ENCODE data around the gene SEC14L6.

Gene SEC14L6

GRCh38 chr22:30492144-30492543, 54.4 kb downstream of the SEC14L6 start:
- no peak for DNase-seq

GRCh38 chr22:30491381-30491780, 55.2 kb downstream of the SEC14L6 start:
- no peak for DNase-seq

- no peak for DNase-seq
Measured at GRCh38 chr22:30490399-30490798, 56.1 kb downstream of the SEC14L6 start.

- DNase-seq, result no peak
Measured at GRCh38 chr22:30488121-30488520, 58.4 kb downstream of the SEC14L6 start.

- no peak for DNase-seq
Measured at GRCh38 chr22:30486661-30487115, 59.9 kb downstream of the SEC14L6 start.

DNA sequence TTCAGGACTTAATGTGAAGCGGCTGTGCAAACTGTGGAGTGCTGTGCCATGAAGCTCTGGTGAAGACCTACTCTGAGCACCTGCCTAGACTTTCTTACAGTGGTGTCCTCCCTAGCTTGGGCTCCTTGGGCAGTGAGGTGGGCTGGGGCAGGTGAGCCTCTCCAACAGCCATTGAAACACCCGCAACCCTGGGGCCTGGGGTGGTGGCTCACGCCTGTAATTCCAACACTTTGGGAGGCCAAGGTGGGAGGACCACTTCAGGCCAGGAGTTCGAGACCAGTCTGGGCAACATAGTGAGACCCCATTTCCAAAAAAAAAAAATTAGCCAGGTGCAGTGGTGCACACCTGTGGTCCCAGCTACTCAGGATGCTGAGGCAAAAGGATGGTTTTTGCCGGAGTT, 60.4 kb downstream of the SEC14L6 start:
- DNase-seq, result no peak

DNA sequence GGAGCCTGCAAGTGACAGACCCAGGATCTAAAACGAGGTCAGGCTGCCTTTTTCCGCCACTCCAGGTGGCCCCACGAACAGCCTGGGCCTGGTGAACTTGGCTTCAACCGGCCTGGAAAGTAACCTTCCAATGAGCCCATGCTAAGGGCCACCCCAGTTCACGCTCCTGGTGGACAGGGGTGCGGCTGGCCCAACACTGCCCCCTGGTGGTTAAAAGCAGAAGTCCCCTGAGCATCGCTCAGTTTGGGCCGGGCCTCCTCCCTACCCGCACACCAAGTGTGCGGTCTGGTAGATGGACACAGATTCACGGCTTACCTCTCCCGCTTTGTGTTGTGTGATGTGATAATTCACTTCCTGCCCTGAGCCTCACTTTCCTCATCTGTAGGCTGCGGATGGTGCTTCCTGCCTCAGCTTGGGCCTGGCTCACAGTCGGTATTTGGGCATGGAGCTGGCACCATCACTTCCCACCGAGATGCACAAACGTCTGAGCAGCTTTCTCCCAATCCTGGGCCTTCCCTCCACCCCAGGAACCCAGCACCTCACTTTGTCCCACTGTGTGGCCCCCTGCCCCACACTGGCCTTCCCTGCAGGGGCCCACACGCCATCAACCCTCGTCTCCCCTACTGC, 61.1 kb downstream of the SEC14L6 start:
- peak; percentile 71 for DNase-seq

DNA sequence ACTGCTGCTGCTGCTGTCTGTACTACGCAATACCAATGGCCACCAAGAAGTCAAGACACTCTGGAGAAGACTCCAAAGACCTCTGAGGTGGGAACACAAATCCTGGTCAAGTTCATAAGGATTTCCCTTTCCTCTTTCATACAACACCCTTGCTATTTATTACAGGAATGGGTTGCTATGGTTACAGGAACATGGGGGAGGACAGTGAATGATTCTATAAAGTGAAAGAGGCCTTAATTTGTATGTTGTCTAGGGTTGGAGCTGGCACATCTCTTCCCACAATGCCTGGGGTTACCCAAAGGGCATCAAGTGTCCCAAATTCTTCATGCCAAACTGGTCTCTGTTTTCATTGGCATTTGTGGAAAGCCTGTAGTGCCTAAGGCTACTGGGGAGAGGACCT, 63.4 kb downstream of the SEC14L6 start:
- DNase-seq, result no peak

GRCh38 chr22:30481711-30482110, 64.8 kb downstream of the SEC14L6 start:
- no peak for DNase-seq

DNA sequence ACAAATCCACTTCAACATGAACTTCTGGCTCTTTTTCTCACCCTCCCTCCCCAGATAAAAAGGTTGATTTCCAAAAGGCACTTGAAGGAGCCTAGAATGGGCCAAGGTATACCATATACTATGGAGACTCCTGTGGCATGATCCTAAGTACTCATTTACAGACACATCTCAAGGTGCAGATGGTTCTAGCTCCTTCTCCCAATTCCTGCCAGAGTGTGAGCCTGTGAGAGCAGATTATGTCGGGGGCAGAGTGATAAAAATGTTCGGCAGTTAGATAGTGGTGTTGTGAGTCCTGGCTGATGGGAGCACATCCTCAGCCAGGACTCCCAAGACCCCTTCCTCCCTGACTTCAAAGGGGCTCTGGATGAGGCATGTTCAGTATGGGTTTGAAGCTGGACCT, 66.6 kb downstream of the SEC14L6 start:
- no peak for DNase-seq

DNA sequence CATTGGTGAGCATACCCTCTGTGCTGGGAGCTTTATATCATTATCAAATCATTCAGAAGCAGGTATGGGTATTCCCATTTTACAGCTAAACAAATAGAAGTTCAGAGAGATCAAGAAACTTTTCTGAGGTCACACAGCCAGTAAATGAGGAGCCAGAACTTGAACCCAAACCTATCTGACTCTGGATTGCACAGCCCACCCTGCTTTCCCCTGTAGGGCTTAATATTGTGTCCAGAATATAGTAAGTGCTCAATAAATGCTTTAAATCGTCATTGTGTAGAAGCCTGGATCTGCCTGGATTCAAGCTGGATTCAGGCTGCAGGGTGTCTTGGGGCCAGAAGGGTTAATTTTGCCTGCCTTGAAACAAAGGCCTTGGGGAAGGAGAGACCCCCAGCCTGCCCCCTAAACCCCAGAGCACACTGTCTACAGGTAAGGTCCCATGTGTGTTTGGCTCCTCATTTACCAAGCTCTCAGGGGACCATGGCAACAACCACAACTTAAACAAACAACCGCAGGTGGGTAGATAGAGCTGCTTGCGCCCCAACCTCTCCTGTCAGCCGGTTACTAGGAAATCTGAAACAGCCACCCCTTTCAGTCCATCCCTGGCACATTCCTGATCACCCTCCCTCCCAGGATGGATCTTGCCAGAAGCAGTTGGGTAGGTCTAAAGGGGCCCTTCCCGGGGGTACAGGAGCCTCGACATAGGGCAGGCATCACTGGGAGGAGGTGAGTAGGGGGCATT, 71.7 kb downstream of the SEC14L6 start:
- DNase-seq, result no peak

GRCh38 chr22:30474121-30474520, 72.4 kb downstream of the SEC14L6 start:
- no peak for DNase-seq

DNA sequence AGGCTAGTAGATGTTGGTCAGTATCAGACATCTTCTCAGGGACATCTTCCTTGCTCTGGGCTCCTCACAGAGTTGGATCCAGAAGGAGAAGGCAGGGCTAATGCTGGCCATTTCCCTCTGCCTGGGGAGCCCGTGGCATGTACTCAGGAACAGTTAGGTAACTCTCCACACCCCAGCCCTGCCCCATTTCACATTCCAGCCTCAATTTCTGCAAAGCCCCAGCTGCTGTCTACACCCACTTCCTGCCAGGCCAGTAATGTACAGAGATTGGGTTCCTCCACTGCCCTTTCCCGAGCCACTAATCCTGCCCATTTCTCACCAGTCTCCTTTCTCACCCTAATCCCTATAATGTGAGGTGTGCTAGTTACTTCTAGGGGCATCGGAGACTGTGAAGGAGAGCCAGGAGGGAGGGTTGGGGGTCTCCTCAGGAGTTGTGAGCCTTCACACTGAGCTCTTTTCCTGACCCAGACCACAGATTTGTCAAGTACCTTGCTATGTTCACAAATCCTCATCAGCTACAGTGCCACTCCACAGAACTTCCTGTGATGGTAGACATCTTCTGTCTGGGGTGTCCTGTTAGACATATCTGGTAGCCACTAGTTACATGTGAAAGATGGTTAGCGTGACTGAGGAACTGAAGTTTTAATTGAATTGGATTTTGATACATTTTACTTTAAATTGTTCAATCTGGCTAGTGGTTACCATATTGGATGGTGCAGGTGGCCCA, 73.4 kb downstream of the SEC14L6 start:
- no peak for DNase-seq
